SK-N-MC (cell line): ENCODE measurements around the gene PRR5L.

ENCODE experiments used
- DNase-seq: peaks from one replicate; pipeline ENCODE4 v3.0.0-alpha.2; 2011; ENCODE audit warnings: low read depth, low spot score
- H3K27ac ChIP-seq: fragments of 200-600 bp; sonication (generic); 2 replicates; pipeline ENCODE4 v1.5.1; 2016; ENCODE audit warnings: mixed run types
- H3K36me3 ChIP-seq: fragments of 200-600 bp; sonication (generic); 2 replicates; pipeline ENCODE4 v1.6.1; 2017; ENCODE audit warnings: antibody characterized with exemption, low read length, mixed read lengths; ENCODE audit not compliant: insufficient read depth
- H3K4me3 ChIP-seq: fragments of 200-600 bp; sonication (generic); 2 replicates; pipeline ENCODE4 v1.5.1; 2016
- H3K9ac ChIP-seq: fragments of 200-600 bp; sonication (generic); 2 replicates; pipeline ENCODE4 v1.8.0; 2017; ENCODE audit warnings: mixed run types, mixed read lengths; ENCODE audit not compliant: insufficient read length
- H3K9me3 ChIP-seq: fragments of 200-600 bp; sonication (generic); 2 replicates; pipeline ENCODE4 v1.6.1; 2017; ENCODE audit warnings: low read depth, mild to moderate bottlenecking, antibody characterized with exemption, low read length, moderate library complexity, mixed read lengths
- EZH2 ChIP-seq: fragments of 200-600 bp; sonication (generic); IDR thresholded peaks from one replicate; pipeline ENCODE4 v1.6.1; 2017; ENCODE audit warnings: antibody characterized with exemption
- FOXP2 ChIP-seq: optimal IDR thresholded peaks from 2 replicates; pipeline ENCODE3; 2011; ENCODE audit warnings: mild to moderate bottlenecking, moderate library complexity; ENCODE audit not compliant: insufficient read depth; ENCODE audit errors: extremely low read length, control extremely low read depth
- POLR2AphosphoS5 ChIP-seq: IDR thresholded peaks from 2 replicates; pipeline ENCODE4 v1.6.1; 2012; ENCODE audit warnings: mild to moderate bottlenecking, low read depth, low read length, borderline replicate concordance

PRR5L gene

DNA sequence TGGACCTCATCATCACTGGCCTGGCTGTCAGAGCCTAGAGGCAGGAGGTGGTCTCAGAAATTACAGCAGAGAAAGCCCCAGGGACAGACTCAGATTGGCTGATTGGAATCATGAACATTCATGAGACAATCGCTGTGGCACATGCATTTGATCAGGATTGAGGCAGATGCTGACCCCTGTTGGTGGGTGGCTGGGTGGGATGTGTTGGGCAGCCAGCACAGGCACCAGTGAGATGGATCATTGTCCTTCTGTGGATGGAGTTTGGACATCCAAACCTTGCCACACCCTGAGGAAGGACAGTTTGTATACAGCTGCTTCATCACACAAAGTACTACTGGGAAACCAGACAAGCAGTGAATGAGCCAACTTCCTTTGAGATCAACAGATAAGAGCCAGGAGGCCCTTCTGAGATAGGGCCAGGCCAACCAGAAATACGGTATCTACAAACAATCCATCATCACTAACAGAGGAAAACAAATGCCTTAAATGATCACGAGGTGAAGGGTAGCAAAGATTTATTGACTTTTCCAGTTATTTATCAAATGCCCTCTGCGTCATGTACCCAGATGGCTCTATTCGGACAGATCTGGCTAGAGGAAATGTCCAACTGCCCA is 24.2 kb upstream of the PRR5L start:
- Histone ChIP-seq H3K9ac (no peak overlapping the region), H3K36me3 (peaks cover 8% of the 10 kb centered on the region; the same call in 1 of the 2 replicates), H3K9me3 (no peaks in the 10 kb centered on the region), H3K4me3 (no peak overlapping the region), H3K27ac (no peak overlapping the region)
- no peak for TF ChIP-seq EZH2
- TF ChIP-seq FOXP2: no peak
- no peak for TF ChIP-seq POLR2AphosphoS5
- DNase-seq: no peak

DNA sequence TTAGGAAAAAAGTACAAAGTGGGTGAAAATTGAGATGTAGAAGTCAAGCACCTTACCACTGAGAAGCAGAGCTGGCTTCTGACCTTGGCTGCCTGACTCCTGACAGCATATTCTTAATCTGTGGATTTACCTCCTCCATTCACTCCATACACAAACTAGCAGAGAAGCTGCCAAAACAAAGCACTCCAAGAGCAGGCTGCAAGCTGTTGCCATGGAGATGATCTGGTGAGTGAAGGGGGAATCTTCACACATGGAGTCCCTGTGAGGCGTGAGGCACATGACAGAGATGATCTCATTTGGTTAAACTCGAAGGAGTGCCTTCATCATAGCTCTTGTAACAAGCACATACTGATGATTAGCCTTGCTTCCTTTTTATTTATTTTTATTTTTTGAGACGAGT is 23.0 kb upstream of the PRR5L start:
- DNase-seq: no peak
- TF ChIP-seq POLR2AphosphoS5: no peak
- no peak for TF ChIP-seq EZH2
- TF ChIP-seq FOXP2: no peak
- H3K36me3 ChIP-seq: peaks cover 8% of the 10 kb centered on the region; the same call in 1 of the 2 replicates
- H3K27ac ChIP-seq: no peak overlapping the region
- H3K9ac ChIP-seq: no peak overlapping the region
- H3K4me3 ChIP-seq: no peak overlapping the region
- no peaks in the 10 kb centered on the region for H3K9me3 ChIP-seq

DNA sequence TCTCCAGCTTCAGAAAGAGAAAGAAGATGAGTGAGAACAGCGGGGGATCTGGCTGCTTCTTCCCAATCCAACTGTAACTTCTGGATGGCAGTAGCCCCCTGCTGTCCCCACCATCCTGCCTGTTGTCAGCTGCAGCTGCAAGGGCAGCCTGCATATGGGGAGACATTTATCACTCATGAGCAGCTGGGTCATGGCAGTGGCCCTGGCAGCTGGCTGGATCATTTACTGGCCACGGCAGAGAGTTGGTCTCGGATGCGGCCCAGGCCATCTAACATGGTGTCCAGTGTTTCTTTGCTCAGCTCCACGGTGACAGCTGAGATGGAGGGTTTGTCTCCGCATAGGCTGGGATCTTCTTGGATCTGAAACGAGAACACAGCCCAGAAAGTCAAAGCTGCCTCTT is 21.7 kb upstream of the PRR5L start:
- Histone ChIP-seq H3K9ac (no peak overlapping the region), H3K27ac (no peak overlapping the region), H3K9me3 (no peaks in the 10 kb centered on the region), H3K36me3 (peaks cover 8% of the 10 kb centered on the region; the same call in 1 of the 2 replicates), H3K4me3 (no peak overlapping the region)
- TF ChIP-seq POLR2AphosphoS5 (no peak), FOXP2 (no peak), EZH2 (no peak)
- no peak for DNase-seq

DNA sequence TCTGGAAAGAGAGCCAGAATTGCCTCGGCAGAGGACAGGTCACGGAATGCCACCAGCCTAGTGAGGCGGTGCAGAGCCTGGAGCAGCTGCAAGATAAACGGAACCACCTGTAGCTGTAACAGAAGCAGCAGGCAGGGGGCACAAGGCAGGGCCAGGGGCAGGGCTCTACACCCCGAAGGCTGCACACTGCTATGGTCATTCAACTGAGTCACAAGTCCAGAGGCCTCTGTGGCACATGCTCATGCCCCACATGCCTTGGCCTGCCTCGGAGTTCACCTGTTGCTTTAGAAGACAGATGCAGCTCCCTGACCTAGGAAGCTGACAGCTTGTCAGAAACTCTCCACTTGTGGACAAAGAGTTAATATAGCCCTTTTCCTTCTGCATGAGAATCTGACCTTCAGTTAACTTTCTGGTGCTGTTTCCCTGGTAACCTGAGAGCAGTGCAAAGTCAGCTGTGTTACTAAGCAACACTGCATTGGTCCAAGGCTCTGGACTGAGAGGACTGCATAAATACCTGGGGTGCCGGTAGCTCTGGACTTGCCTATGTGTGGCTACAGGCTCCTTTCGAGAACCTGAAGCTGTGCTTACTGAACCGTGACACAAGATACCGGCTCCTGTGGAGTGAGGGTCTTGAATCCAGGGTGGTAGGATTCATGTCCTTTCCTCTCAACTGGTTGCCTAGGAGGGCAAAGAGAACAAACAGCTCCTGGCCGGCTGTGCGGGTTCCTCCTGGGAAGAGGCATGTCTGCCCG is 17.4 kb upstream of the PRR5L start:
- Histone ChIP-seq H3K9ac (no peak overlapping the region), H3K4me3 (no peak overlapping the region), H3K27ac (no peak overlapping the region), H3K36me3 (peaks cover 4% of the 10 kb centered on the region; the same call in 1 of the 2 replicates), H3K9me3 (no peaks in the 10 kb centered on the region)
- TF ChIP-seq FOXP2 (no peak), POLR2AphosphoS5 (no peak), EZH2 (no peak)
- no peak for DNase-seq

- DNase-seq: no peak
- Histone ChIP-seq H3K27ac (no peak overlapping the region), H3K9me3 (no peaks in the 10 kb centered on the region), H3K4me3 (no peak overlapping the region), H3K9ac (no peak overlapping the region), H3K36me3 (no peaks in the 10 kb centered on the region)
- TF ChIP-seq EZH2 (no peak), POLR2AphosphoS5 (no peak), FOXP2 (no peak)
These were observed 15.6 kb upstream of the PRR5L start for GRCh38 chr11:36280531-36280930.

DNA sequence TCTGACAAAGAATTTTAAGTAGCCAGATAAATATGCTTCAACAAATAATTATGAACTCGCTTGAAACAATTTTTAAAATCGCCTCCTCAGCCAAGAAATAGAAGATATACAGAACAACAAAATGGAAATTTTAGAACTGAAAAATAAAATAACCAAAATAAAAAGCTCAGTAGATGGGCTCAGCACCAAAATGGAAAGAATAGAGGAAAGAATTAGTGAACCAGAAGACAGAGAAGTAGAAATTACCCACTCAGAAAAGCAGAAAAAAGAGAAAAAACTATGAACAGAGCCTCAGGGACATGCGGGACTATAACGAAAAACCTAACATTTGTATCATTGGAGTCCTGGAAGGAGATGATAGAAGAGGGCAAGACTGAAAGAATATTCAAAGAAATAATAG is 14.2 kb upstream of the PRR5L start:
- DNase-seq: no peak
- H3K27ac ChIP-seq: no peak overlapping the region
- TF ChIP-seq EZH2 (no peak), POLR2AphosphoS5 (no peak), FOXP2 (no peak)
- no peak overlapping the region for H3K9ac ChIP-seq
- H3K36me3 ChIP-seq: no peaks in the 10 kb centered on the region
- H3K4me3 ChIP-seq: no peak overlapping the region
- H3K9me3 ChIP-seq: no peaks in the 10 kb centered on the region

- H3K9ac ChIP-seq: no peak overlapping the region
- no peaks in the 10 kb centered on the region for H3K36me3 ChIP-seq
- DNase-seq: no peak
- H3K4me3 ChIP-seq: no peak overlapping the region
- no peaks in the 10 kb centered on the region for H3K9me3 ChIP-seq
- no peak for TF ChIP-seq FOXP2
- TF ChIP-seq EZH2: no peak
- no peak for TF ChIP-seq POLR2AphosphoS5
- no peak overlapping the region for H3K27ac ChIP-seq
These were observed 13.2 kb upstream of the PRR5L start for GRCh38 chr11:36282926-36283325.

GRCh38 chr11:36288442-36289225 is 7.5 kb upstream of the PRR5L start:
- DNase-seq: no peak
- H3K4me3 ChIP-seq: peak overlapping the region; percentile 99
- H3K36me3 ChIP-seq: no peaks in the 10 kb centered on the region
- H3K9ac ChIP-seq: peak overlapping the region; percentile 89
- TF ChIP-seq EZH2 (no peak), POLR2AphosphoS5 (no peak), FOXP2 (no peak)
- no peaks in the 10 kb centered on the region for H3K9me3 ChIP-seq
- no peak overlapping the region for H3K27ac ChIP-seq
